Activated CD4-positive, alpha-beta T cell treated with anti-CD3 and anti-CD28 coated beads, Interleukin-2, amount 10 ng/mL, durations not matched to agents 24 days and 14 days (primary cell): Measurements from ENCODE around the gene SETD1A. TPM values are rescaled to one million over a fixed set of nuclear protein-coding genes. Genes with fewer than 3 reads are reported as not detected.
"Not testable (repeated sequence)": the region's sequence is repeated elsewhere in the genome, so short reads cannot be mapped to it uniquely, and the experiment has no call there.

Experiments used
- DNase-seq: peaks from one replicate; pipeline ENCODE4 v3.0.0; 2022
- H3K27ac Mint-ChIP-seq: one replicate; pipeline ENCODE4 v1.8.0; 2022; ENCODE audit warnings: mild to moderate bottlenecking, mixed read lengths
- H3K27me3 Mint-ChIP-seq: one replicate; pipeline ENCODE4 v1.8.0; 2022; ENCODE audit warnings: mixed read lengths
- H3K36me3 Mint-ChIP-seq: one replicate; pipeline ENCODE4 v1.8.0; 2022; ENCODE audit warnings: low read depth, mild to moderate bottlenecking, mixed read lengths
- H3K4me1 Mint-ChIP-seq: one replicate; pipeline ENCODE4 v1.8.0; 2021; ENCODE audit warnings: mixed read lengths
- H3K4me3 Mint-ChIP-seq: one replicate; pipeline ENCODE4 v1.8.0; 2022; ENCODE audit warnings: mild to moderate bottlenecking, moderate library complexity, mixed read lengths
- H3K9me3 Mint-ChIP-seq: one replicate; pipeline ENCODE4 v1.8.0; 2021; ENCODE audit warnings: mixed read lengths
- intact Hi-C: fragments of 100-400 bp; cut with micrococcal nuclease; formaldehyde crosslinking; loops from one replicate; pipeline ENCODE4 v1.15.1; 2023
- total RNA-seq: library from RNA; stranded (reverse); gene quantifications from 2 replicates; pipeline ENCODE4 v1.2.3, GENCODE V29; 2022

The SETD1A gene
- total RNA-seq, 1 donor from 2014 or later, result 30.7 TPM

- Mint-ChIP-seq H3K27me3 (peaks cover 36% of the 10 kb centered on the region), H3K4me3 (no peak overlapping the region), H3K36me3 (no peaks in the 10 kb centered on the region), H3K9me3 (no peaks in the 10 kb centered on the region), H3K27ac (no peak overlapping the region), H3K4me1 (peaks cover 17% of the 10 kb centered on the region)
- intact Hi-C loops, result no loop called here
- no peak for DNase-seq
Measured at GRCh38 chr16:31008149-31008548, 50.6 kb downstream of the SETD1A start.

DNA sequence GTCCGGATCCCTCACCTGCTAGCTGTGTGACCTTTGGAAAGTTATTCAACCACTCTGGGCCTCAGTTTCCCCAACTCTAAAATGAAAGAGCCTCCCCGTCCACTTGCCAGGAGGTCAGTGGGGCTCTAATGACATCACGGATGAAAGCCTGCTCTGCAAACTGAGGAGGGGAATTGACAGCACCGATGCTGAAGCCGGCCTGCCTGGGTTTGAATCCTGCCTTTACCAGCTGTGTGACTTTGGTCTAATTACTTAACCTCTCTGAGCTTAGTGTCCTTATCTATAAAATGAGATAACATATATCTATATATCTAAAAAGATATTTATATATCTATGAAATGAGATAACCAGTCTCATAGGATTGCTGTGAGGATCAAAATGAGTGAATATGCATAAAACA is 51.0 kb downstream of the SETD1A start:
- H3K4me3 Mint-ChIP-seq, result no peak overlapping the region
- peaks cover 17% of the 10 kb centered on the region for H3K4me1 Mint-ChIP-seq
- H3K36me3 Mint-ChIP-seq, result no peaks in the 10 kb centered on the region
- peaks cover 39% of the 10 kb centered on the region for H3K27me3 Mint-ChIP-seq
- no peak overlapping the region for H3K27ac Mint-ChIP-seq
- intact Hi-C loops, result no loop called here
- no peaks in the 10 kb centered on the region for H3K9me3 Mint-ChIP-seq
- DNase-seq, result no peak

DNA sequence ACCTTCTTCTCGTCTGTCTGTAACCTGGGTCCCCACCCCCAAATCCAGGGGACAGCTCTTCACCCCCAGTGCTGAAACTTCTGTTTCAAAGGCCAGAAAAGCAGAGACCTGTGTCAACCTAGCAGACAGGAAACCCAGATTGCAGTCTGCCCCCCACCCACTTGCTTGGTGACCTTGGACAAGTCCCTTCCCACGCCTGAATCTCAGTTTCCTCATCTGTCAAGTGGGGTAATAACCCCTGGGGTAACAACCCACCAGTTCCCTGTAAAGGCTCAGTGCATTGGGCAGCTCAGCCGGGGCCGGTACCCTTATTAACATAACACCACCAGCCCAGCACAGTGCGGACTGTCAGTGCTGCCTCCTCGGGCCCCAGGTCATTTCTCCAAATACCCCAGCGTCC is 51.6 kb downstream of the SETD1A start:
- peaks cover 42% of the 10 kb centered on the region for H3K27me3 Mint-ChIP-seq
- H3K9me3 Mint-ChIP-seq, result no peaks in the 10 kb centered on the region
- H3K4me1 Mint-ChIP-seq, result peaks cover 17% of the 10 kb centered on the region
- intact Hi-C loops, result no loop called here
- H3K4me3 Mint-ChIP-seq, result no peak overlapping the region
- DNase-seq, result no peak
- no peaks in the 10 kb centered on the region for H3K36me3 Mint-ChIP-seq
- H3K27ac Mint-ChIP-seq, result no peak overlapping the region

DNA sequence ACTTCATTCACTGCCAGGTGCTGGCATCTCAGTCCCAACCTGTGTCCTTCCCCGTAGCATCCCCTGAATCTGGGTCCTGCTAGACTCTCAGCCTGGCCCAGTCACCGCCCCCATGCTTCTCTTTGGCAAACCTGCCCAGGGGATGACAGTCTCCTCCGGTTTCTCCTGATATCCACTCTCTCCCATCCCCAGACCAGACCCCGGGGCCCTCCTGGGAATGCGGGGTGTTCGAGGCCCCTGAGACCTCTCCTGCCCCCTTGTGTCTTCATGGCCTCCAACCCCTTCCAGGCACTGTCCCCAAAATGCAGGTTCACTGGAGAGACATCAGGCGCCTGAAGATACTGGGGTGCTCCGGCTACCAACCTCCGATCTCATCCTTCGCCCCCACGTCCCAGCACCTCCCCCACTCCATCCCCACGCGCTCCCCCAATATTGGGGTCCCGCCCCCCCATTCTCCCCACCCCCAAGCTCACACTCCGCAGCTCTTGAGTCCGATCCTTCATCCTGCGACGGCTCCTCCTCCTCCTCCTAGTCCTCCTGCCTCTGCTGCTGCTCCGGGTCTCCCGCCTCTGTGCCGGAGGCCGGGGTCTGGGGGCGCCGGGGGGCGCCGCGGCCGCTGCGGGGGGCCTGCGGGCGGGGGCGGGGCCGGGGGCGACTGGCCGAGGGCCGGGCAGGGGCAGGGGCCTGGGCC is 52.5 kb downstream of the SETD1A start:
- intact Hi-C loops, result no loop called here
- Mint-ChIP-seq H3K4me3 (peak overlapping the region; percentile 58), H3K27me3 (peaks cover 45% of the 10 kb centered on the region), H3K27ac (no peak overlapping the region), H3K4me1 (peaks cover 17% of the 10 kb centered on the region), H3K36me3 (no peaks in the 10 kb centered on the region), H3K9me3 (no peaks in the 10 kb centered on the region)
- DNase-seq, result no peak

GRCh38 chr16:31010585-31011325 is 53.2 kb downstream of the SETD1A start, which contains the start of gene STX1B:
TSS of gene STX1B (minus strand) at chr16:31010638. CDS start at chr16:31010396, 242 bp downstream.
- Mint-ChIP-seq H3K4me1 (peaks cover 17% of the 10 kb centered on the region), H3K9me3 (no peaks in the 10 kb centered on the region), H3K27me3 (peaks cover 47% of the 10 kb centered on the region), H3K36me3 (no peaks in the 10 kb centered on the region), H3K27ac (no peak within 1 kb of the TSS), H3K4me3 (peak within 1 kb of the TSS; percentile 58)
- peak; percentile 80 for DNase-seq
- intact Hi-C loops, result no loop called here

- H3K9me3 Mint-ChIP-seq, DNase-seq, H3K36me3 Mint-ChIP-seq, intact Hi-C loops, H3K27ac Mint-ChIP-seq: not testable (repeated sequence)
- Mint-ChIP-seq H3K27me3 (peaks cover 43% of the 10 kb centered on the region), H3K4me3 (peak overlapping the region; percentile 27), H3K4me1 (peaks cover 17% of the 10 kb centered on the region)
Measured at GRCh38 chr16:31011815-31012214, 54.3 kb downstream of the SETD1A start.

GRCh38 chr16:31013292-31013691 is 55.7 kb downstream of the SETD1A start:
- H3K9me3 Mint-ChIP-seq, H3K27ac Mint-ChIP-seq, DNase-seq, H3K36me3 Mint-ChIP-seq, intact Hi-C loops, H3K4me3 Mint-ChIP-seq: not testable (repeated sequence)
- Mint-ChIP-seq H3K4me1 (peaks cover 13% of the 10 kb centered on the region), H3K27me3 (peaks cover 39% of the 10 kb centered on the region)

DNA sequence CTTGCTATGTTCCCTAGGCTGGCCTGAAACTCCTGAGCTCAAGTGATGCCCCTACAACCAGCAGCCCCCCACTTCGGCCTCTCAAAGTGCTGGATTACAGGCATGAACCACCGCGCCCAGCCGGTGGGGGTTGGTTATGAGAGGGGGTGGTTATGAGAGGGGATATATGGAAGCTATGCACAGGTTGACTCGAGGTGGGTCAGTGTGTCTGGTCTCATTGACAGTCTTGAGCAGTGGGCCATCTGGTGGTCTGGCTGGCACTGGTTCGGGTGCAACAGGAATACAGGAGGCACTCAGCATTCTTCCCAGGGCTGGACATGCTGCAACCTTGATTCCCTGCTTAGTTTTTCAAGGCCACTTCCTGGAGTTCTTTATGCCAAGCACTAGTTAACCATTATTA is 58.5 kb downstream of the SETD1A start:
- peaks cover 31% of the 10 kb centered on the region for H3K27me3 Mint-ChIP-seq
- no peak for DNase-seq
- no peak overlapping the region for H3K4me3 Mint-ChIP-seq
- H3K36me3 Mint-ChIP-seq, result no peaks in the 10 kb centered on the region
- H3K27ac Mint-ChIP-seq, result no peak overlapping the region
- H3K4me1 Mint-ChIP-seq, result peaks cover 6% of the 10 kb centered on the region
- intact Hi-C loops, result no loop called here
- no peaks in the 10 kb centered on the region for H3K9me3 Mint-ChIP-seq

DNA sequence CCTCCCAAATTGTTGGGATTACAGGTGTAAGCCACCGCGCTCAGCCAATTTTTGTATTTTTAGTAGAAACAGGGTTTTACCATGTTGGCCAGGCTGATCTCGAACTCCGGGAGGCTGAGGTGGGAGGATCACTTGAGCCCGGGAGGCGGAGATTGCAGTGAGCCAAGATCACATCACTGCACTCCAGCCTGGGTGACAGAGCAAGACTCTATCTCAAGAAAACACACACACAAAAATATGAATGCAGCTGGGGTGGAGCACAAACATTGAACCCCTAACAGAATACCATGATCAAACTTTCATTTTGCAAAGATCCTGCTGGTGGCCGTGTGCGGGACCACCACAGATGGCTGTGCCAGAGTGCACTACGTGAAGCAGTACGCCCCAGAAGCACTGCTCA is 60.2 kb downstream of the SETD1A start:
- intact Hi-C loops, H3K36me3 Mint-ChIP-seq, H3K4me3 Mint-ChIP-seq, H3K9me3 Mint-ChIP-seq, H3K4me1 Mint-ChIP-seq, DNase-seq, H3K27ac Mint-ChIP-seq: not testable (repeated sequence)
- H3K27me3 Mint-ChIP-seq, result peaks cover 15% of the 10 kb centered on the region

GRCh38 chr16:31020536-31020935 is 63.0 kb downstream of the SETD1A start:
- peaks cover 10% of the 10 kb centered on the region for H3K4me1 Mint-ChIP-seq
- H3K27me3 Mint-ChIP-seq, result no peaks in the 10 kb centered on the region
- H3K36me3 Mint-ChIP-seq, result no peaks in the 10 kb centered on the region
- no peak overlapping the region for H3K4me3 Mint-ChIP-seq
- DNase-seq, result no peak
- H3K9me3 Mint-ChIP-seq, result no peaks in the 10 kb centered on the region
- H3K27ac Mint-ChIP-seq, result no peak overlapping the region
- intact Hi-C loops, result no loop called here

DNA sequence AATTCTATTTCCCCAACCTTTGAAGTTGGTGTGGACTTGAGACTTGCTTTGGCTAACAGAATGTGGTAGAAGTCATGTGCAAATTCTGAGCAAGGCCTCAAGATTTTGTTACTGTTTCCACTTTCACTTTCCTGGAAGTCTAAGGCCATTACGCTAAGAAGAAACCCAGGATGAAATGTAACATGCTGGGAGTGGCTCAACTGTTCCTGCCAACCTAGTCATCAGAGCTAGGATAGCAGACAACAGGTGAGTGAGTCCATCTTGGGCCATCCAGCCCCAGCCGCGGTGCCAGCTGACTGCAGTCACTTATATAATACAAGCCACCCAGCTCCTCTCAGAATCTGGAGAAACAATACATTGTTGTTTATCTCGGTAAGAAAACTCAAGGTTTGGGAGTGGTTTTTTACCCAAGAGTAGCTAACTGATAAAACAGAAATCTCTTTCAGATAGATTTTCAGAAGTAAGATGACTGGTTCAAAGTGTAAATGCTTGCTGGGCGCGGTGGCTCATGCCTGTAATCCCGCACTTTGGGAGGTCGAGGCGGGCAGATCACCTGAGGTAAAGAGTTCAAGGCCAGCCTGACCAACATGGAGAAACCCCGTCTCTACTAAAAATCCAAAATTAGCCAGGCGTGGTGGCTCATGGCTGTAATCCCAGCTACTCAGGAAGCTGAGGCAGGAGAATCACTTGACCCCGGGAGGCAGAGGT is 65.1 kb downstream of the SETD1A start:
- Mint-ChIP-seq H3K27me3 (no peaks in the 10 kb centered on the region), H3K4me1 (peaks cover 10% of the 10 kb centered on the region), H3K9me3 (no peaks in the 10 kb centered on the region), H3K4me3 (no peak overlapping the region), H3K36me3 (no peaks in the 10 kb centered on the region), H3K27ac (no peak overlapping the region)
- DNase-seq, result no peak
- intact Hi-C loops, result no loop called here

- Mint-ChIP-seq H3K36me3 (no peaks in the 10 kb centered on the region), H3K27ac (no peak overlapping the region), H3K4me1 (peaks cover 10% of the 10 kb centered on the region), H3K4me3 (no peak overlapping the region), H3K9me3 (no peaks in the 10 kb centered on the region), H3K27me3 (no peaks in the 10 kb centered on the region)
- DNase-seq, result no peak
- intact Hi-C loops, result no loop called here
Measured at GRCh38 chr16:31023252-31023602, 65.7 kb downstream of the SETD1A start.

DNA sequence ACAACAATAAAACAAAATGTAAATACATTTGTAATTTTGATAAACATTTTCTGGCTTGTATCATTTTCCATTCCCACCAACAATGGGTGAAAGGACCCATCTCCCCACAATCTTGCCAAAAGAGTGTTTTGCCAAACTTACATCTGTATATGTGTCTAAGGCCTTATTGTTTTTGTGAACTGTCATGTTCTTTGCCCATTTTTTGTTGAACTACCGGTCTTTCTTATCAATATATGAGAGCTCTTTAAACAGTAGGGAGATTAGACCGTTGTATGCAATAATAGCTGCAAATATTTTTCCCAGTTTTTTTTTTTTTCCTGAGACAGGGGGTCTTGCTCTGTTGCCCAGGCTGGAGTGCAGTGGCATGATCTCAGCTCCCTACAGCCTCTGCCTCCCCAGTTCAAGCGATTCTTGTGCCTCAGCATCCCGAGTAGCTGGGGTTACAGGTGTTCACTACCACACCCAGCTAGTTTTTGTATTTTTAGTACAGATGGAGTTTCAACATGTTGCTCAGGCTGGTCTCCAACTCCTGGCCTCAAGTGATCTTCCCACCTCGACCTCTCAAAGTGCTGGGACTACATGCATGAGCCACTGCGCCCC is 66.2 kb downstream of the SETD1A start:
- intact Hi-C loops, result no loop called here
- Mint-ChIP-seq H3K4me3 (no peak overlapping the region), H3K4me1 (peaks cover 10% of the 10 kb centered on the region), H3K27ac (no peak overlapping the region), H3K36me3 (no peaks in the 10 kb centered on the region), H3K27me3 (no peaks in the 10 kb centered on the region), H3K9me3 (no peaks in the 10 kb centered on the region)
- DNase-seq, result no peak

GRCh38 chr16:31025339-31025738 is 67.8 kb downstream of the SETD1A start:
- Mint-ChIP-seq H3K4me1 (peaks cover 10% of the 10 kb centered on the region), H3K27me3 (no peaks in the 10 kb centered on the region), H3K27ac (peak overlapping the region; percentile 22), H3K9me3 (no peaks in the 10 kb centered on the region), H3K36me3 (no peaks in the 10 kb centered on the region), H3K4me3 (no peak overlapping the region)
- DNase-seq, result no peak
- intact Hi-C loops, result no loop called here
